VCaP (cell line): Measurements from ENCODE around the gene INS.

ENCODE experiments used
- H3K27ac ChIP-seq: fragments of 450-650 bp; 2 replicates; pipeline ENCODE4 v1.5.1; 2017
- CTCF ChIP-seq: fragments of 450-650 bp; conservative IDR thresholded peaks from 2 replicates; pipeline ENCODE4 v1.5.1; 2017; ENCODE audit warnings: mild to moderate bottlenecking, moderate library complexity

Gene INS

GRCh38 chr11:2177076-2177475 lies 16.1 kb upstream of the INS start:
- H3K27ac ChIP-seq = no peak overlapping the region
- no peak for TF ChIP-seq CTCF

- H3K27ac ChIP-seq = no peak overlapping the region
- TF ChIP-seq CTCF = no peak
Measured at GRCh38 chr11:2176389-2176900, 15.4 kb upstream of the INS start.

- no peak overlapping the region for H3K27ac ChIP-seq
- no peak for TF ChIP-seq CTCF
Measured at GRCh38 chr11:2175659-2176058, 14.7 kb upstream of the INS start.

- no peak for TF ChIP-seq CTCF
- no peak overlapping the region for H3K27ac ChIP-seq
Measured at GRCh38 chr11:2174361-2174760, 13.4 kb upstream of the INS start.

- no peak overlapping the region for H3K27ac ChIP-seq
- TF ChIP-seq CTCF = no peak
Measured at GRCh38 chr11:2173761-2174160, 12.8 kb upstream of the INS start.

GRCh38 chr11:2173150-2173693 lies 12.2 kb upstream of the INS start:
- peak; percentile 64 for TF ChIP-seq CTCF
- no peak overlapping the region for H3K27ac ChIP-seq

- TF ChIP-seq CTCF = no peak
- H3K27ac ChIP-seq = no peak overlapping the region
Measured at GRCh38 chr11:2172676-2173075, 11.7 kb upstream of the INS start.

GRCh38 chr11:2171591-2172003 lies 10.6 kb upstream of the INS start, which contains the start of gene TH:
Gene TH (minus strand): TSS chr11:2171815. CDS start chr11:2171786, 29 bp downstream.
- TF ChIP-seq CTCF = no peak
- H3K27ac ChIP-seq = no peak within 1 kb of the TSS
